ENCODE results near the gene ABHD13.

Gene ABHD13

GRCh38 chr13:108218044-108218974 is at the start of gene ABHD13:
Gene ABHD13 (plus strand): TSS chr13:108218392. CDS start chr13:108229219, 10,827 bp downstream.
- TF ChIP-seq, protein P1, sequence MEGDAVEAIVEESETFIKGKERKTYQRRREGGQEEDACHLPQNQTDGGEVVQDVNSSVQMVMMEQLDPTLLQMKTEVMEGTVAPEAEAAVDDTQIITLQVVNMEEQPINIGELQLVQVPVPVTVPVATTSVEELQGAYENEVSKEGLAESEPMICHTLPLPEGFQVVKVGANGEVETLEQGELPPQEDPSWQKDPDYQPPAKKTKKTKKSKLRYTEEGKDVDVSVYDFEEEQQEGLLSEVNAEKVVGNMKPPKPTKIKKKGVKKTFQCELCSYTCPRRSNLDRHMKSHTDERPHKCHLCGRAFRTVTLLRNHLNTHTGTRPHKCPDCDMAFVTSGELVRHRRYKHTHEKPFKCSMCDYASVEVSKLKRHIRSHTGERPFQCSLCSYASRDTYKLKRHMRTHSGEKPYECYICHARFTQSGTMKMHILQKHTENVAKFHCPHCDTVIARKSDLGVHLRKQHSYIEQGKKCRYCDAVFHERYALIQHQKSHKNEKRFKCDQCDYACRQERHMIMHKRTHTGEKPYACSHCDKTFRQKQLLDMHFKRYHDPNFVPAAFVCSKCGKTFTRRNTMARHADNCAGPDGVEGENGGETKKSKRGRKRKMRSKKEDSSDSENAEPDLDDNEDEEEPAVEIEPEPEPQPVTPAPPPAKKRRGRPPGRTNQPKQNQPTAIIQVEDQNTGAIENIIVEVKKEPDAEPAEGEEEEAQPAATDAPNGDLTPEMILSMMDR (IDR thresholded peaks at IDR 0.05; ENCODE audit: borderline replicate concordance, insufficient read depth, low read depth, low read length) = no peak
- peak within 1 kb of the TSS; percentile 96 for H3K4me3 ChIP-seq (ENCODE audit: low read depth, low read length)

GRCh38 chr13:108168929-108169328 is 49.3 kb upstream of the ABHD13 start:
- TF ChIP-seq, protein P1 (IDR thresholded peaks at IDR 0.05; ENCODE audit: borderline replicate concordance, insufficient read depth, low read depth, low read length) = no peak
- no peak overlapping the region for H3K4me3 ChIP-seq (ENCODE audit: low read depth, low read length)

GRCh38 chr13:108176685-108177274 is 41.4 kb upstream of the ABHD13 start:
- TF ChIP-seq, protein P1 (IDR thresholded peaks at IDR 0.05; ENCODE audit: borderline replicate concordance, insufficient read depth, low read depth, low read length) = peak; percentile 44; the same call in 1 of the 2 replicates
- H3K4me3 ChIP-seq (ENCODE audit: low read depth, low read length) = no peak overlapping the region

- TF ChIP-seq, protein P1 (IDR thresholded peaks at IDR 0.05; ENCODE audit: borderline replicate concordance, insufficient read depth, low read depth, low read length) = no peak
- H3K4me3 ChIP-seq (ENCODE audit: low read depth, low read length) = no peak overlapping the region
Observed at GRCh38 chr13:108178078-108178477, 40.1 kb upstream of the ABHD13 start.

- H3K4me3 ChIP-seq (ENCODE audit: low read depth, low read length) = no peak overlapping the region
- TF ChIP-seq, protein P1 (IDR thresholded peaks at IDR 0.05; ENCODE audit: borderline replicate concordance, insufficient read depth, low read depth, low read length) = no peak
Observed at GRCh38 chr13:108182652-108183051, 35.5 kb upstream of the ABHD13 start.

DNA sequence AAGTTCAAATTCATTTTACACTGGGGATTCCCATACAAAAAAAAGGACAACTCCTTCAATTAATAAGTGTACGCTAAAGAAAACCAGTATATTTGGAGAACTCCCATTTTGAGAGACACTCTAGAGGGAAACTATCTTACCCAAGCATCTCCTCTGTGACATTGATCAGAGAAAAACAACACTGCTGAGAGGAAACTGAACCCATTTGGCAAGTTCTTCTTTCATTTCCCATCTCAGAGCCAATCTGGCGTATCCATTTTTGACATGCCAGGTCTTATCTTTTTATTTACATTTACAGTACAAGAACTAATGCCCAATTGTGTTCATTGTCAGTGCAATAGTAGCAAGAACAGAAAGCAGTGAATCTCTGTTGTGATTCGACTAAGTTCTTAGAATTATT is 33.0 kb upstream of the ABHD13 start:
- no peak overlapping the region for H3K4me3 ChIP-seq (ENCODE audit: low read depth, low read length)

More for the DNA sequence above, 33.0 kb upstream of the ABHD13 start:
- TF ChIP-seq, protein P1 (IDR thresholded peaks at IDR 0.05; ENCODE audit: borderline replicate concordance, insufficient read depth, low read depth, low read length) = no peak
